HFF-Myc (cell line): ENCODE data around the gene DPP4.

Experiments used
- DNase-seq: peaks from one replicate; pipeline ENCODE4 v3.0.0-alpha.2; 2011; ENCODE audit warnings: low read depth; ENCODE audit errors: extremely low read depth
- H3K4me3 ChIP-seq: replicated peaks from 2 replicates; pipeline ENCODE4 v1.5.1; 2011; ENCODE audit warnings: low read depth, mild to moderate bottlenecking, control low read depth, low read length
- CTCF ChIP-seq: IDR thresholded peaks from 2 replicates; pipeline ENCODE4 v1.5.1; 2012; ENCODE audit warnings: mild to moderate bottlenecking, low read depth, low read length, control low read depth; ENCODE audit errors: missing control alignments

The DPP4 gene

GRCh38 chr2:162086904-162087303 lies 12.9 kb upstream of the DPP4 start:
- no peak for DNase-seq
- TF ChIP-seq CTCF: no peak
- no peak overlapping the region for H3K4me3 ChIP-seq

DNA sequence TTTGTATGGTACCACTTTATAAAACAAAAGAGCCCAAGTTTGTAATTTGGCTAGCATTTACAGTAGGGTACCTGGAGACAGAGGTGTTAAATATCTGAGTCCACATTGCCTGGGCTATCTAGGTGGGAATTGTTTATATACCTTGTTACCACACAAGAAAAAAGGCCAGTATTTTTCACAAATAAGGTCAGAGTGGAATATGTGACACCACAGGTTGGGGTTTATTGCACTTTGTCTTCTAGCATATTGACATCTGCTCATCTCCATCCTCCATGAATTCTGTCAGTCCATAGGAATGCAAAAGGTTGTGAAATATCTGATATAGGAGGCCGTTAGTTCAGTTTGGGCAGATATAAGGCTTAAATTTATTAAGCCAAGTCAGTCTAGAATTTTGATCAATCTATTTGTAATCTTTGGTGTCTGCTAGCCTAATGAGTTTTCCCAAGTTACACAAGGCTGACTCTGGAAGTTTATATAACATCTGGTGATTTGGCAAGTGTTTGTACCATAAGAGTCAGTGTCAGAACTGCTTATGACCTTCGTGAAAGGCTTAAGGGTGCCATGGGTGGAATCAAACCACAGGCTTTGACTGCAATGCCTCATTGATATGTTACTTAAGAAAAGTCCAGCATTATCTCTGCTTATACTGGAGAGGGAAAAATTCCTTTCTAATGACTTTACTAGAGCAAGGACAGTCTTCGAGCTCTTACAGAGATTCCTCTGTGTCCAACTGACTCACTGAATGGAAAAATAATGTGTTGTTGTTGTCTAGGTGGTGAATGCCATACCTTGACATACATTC lies 11.3 kb upstream of the DPP4 start:
- TF ChIP-seq CTCF: no peak
- no peak for DNase-seq
- no peak overlapping the region for H3K4me3 ChIP-seq

DNA sequence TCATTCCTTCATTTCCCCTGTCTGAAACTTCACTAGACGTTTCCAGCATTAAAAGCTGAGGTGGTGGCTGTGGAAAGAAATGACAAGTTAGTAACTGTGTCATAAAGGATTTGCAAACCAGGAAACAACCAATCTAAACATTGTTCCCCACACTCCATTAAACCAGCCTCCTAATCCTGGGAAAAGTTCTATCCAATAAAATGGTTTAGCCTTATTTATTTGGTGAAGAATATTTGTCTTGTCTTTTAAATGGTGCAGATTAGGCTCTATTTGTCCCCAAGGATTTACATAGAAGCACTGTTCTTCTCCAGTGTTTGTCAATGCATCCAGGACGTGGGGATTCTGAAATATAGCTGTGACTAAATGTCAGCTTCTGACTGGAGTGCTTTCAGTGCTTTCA lies 10.5 kb upstream of the DPP4 start:
- H3K4me3 ChIP-seq: no peak overlapping the region
- DNase-seq: no peak
- TF ChIP-seq CTCF: no peak

GRCh38 chr2:162082681-162083080 lies 8.7 kb upstream of the DPP4 start:
- no peak for DNase-seq
- no peak overlapping the region for H3K4me3 ChIP-seq
- no peak for TF ChIP-seq CTCF

GRCh38 chr2:162082036-162082435 lies 8.0 kb upstream of the DPP4 start:
- H3K4me3 ChIP-seq: no peak overlapping the region
- no peak for TF ChIP-seq CTCF
- DNase-seq: no peak

DNA sequence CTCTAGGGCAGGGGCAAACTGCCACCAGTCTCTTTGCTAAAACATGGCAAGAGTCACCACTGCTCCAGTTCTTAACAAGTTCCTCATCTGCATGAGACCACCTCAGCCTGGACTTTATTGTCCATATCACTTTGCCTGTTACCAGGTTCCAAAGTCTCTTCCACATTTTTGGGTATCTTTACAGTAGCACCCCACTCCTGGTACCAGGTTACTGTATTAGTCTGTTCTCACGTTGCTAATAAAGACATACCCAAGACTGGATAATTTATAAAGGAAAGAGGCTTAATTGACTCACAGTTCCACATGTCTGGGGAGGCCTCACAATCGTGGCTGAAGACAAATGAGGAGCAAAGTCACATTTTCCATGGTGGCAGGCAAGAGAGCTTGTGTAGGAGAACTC lies 5.5 kb upstream of the DPP4 start:
- no peak for TF ChIP-seq CTCF
- H3K4me3 ChIP-seq: no peak overlapping the region
- no peak for DNase-seq

DNA sequence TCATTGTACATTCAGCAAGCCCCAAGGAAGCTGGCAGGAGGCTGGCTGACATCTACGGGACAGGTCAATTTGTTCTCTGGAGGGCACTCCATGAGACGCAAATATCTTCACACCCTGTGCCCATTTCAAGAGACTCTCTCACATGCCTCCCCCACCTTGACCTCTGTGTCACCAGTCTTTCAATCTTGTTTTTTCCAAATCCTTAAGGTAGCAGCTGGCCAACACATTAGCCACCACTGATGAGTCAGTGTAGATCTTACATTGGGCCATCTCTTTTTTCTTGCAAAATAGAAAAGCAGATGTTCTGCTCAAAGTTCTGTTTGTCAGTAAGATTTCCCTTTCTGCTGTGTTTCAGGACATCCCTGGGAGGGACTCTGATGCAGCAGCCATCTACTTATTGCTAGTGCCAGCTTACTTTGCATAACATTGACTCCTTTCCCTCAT lies 1.7 kb upstream of the DPP4 start:
- TF ChIP-seq CTCF: no peak
- H3K4me3 ChIP-seq: no peak overlapping the region
- DNase-seq: peak; percentile 52
